GM23248 (cell line): ENCODE measurements around the gene GPR55.

Source experiments
- EZH2 ChIP-seq: fragments of 200-600 bp; sonication (generic); IDR thresholded peaks from 2 replicates; pipeline ENCODE4 v1.6.1; 2018; ENCODE audit warnings: antibody characterized with exemption, mild to moderate bottlenecking; ENCODE audit not compliant: insufficient read depth, poor library complexity, severe bottlenecking
- EZH2phosphoT487 ChIP-seq: fragments of 200-600 bp; sonication (generic); IDR thresholded peaks from 2 replicates; pipeline ENCODE4 v1.6.1; 2018; ENCODE audit warnings: antibody characterized with exemption, moderate library complexity, mild to moderate bottlenecking, low read depth; ENCODE audit not compliant: insufficient read depth

DNA sequence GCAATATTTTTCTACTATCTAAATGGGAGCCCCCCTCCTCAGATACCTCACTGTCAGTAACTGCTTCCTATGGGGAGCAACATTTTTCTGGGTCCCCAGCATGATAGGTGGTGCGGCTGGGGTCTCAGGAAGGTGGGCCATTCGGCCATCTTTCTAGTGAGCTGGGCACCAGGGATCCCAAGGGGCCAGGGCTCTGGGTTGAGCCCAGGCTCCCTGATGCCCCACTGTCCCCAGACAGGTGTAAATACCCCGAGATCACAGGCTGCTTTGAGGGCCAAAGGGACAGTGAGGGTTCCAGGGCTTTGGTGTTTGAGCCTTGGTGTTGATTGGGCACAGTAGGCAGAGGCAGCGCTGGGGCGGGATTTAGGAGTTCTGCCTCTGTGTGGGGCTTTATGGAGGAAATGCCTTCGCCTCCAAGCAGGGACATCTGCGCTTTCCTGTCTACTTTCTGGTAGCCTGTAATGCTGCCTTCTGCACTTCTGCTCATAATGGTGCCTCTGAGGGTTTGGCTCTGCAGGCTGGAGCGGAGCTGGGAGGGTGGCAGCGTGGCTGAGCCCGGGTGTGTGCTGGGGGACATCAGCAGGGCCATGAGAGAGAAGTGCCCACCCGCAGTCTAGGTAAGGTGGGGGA lies 55.0 kb downstream of the GPR55 start:
- TF ChIP-seq EZH2 (no peak), EZH2phosphoT487 (no peak)
